ENCODE data around the gene APOA1. TPM values are rescaled to one million over a fixed set of nuclear protein-coding genes. Genes with fewer than 3 reads are reported as not detected.

Gene APOA1
- total and polyA plus RNA-seq, 7 donors, result 0.30 to 4.9 (median 0.45) TPM; not detected in 1

DNA sequence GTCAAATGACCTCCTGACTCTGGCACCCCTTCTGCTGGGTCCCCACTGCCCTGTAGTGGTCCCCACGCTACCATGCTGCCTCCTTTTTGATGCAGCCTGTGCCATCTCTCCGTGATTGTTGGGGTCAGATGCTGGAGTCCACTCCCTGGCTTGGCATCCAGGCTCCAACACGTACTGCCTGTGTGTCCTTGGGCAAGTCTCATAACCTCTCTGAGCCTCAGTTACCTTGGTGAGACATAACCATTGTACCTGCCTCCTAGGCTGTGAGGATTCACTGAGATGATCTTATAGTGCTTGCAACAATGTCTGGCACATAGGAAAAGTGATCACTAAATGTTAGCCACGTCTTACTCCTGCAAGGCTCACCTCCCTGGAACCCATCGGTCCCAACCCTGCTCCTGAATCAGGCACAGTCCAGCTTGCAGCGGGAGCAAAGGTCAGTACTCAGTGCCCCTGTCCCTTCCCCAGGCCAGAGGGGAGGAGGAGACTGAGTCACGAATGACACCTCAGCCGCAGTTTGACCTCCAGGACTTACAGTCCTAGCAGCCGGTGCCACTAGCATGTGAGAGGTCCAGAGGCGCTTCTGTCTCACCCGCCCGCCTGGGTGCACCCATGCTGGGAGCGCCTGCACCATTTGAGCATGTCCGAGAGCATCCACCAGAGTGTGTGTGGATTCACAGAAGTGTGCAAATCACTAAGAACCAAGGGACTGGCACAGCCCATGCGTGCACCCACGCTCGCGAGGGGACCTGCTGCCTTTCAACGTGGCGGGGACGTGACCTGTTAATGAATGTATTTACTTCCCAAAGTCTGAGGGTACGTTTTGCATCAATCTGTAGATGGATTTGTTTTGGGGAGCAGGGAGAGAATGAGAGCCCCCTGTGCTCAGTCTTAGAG lies 11.3 kb downstream of the APOA1 start:
- Histone ChIP-seq H3K36me3 (ENCODE audit: insufficient read depth in 1 of 2, low read depth in 1 of 2) (no peaks in the 10 kb centered on the region), H3K27me3 (ENCODE audit: insufficient read depth in 3 of 3, low read length in 2 of 3) (no peaks in the 10 kb centered on the region), H3K4me1 (no peaks in the 10 kb centered on the region), H3K9me3 (no peaks in the 10 kb centered on the region), H3K4me3 (no peak overlapping the region), H3K27ac (no peak overlapping the region)
- intact Hi-C loops (cut with DNase I), result no loop called here
- DNase-seq, result no peak
- no peak for ATAC-seq
- no peak for TF ChIP-seq CTCF (IDR thresholded peaks at IDR 0.05)
- WGBS, 3 donors, result 76 to 79% (median 78%) methylated on average over 22 of the region's 22 CpGs

DNA sequence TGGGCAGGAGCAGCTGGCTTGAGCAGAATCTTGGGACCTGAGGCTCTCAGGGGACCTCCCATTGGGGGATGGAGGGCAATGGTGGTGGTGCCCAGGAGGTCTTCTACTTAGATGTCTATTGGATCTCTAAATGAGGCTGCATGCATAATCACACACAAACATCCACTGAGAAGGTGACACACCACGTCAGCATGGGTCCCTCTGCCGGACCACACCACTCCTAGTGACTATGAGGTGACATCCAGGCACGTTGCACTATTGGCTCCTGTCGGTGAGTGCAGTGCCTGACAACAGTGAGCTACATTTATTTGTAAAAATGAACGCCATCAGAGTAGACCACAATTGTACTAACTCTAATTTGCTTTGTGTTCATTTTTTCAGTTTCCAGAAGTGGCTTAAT lies 12.0 kb downstream of the APOA1 start:
- Histone ChIP-seq H3K9me3 (no peaks in the 10 kb centered on the region), H3K27ac (no peak overlapping the region), H3K27me3 (ENCODE audit: insufficient read depth in 3 of 3, low read length in 2 of 3) (no peaks in the 10 kb centered on the region), H3K4me3 (no peak overlapping the region), H3K4me1 (no peaks in the 10 kb centered on the region), H3K36me3 (ENCODE audit: insufficient read depth in 1 of 2, low read depth in 1 of 2) (no peaks in the 10 kb centered on the region)
- intact Hi-C loops (cut with DNase I), result no loop called here
- ATAC-seq, result no peak
- no peak for DNase-seq
- WGBS, 3 donors, result 72 to 78% (median 73%) methylated on average over 5 of the region's 5 CpGs
- TF ChIP-seq CTCF (IDR thresholded peaks at IDR 0.05), result no peak

- peak; percentile 8 to 42 (median 17) for ATAC-seq
Observed at GRCh38 chr11:116823031-116823843, 14.2 kb downstream of the APOA1 start, which contains the start of gene APOA4. Gene APOA4 (minus strand): TSS chr11:116823304. CDS start chr11:116823191, 113 bp downstream.

DNA sequence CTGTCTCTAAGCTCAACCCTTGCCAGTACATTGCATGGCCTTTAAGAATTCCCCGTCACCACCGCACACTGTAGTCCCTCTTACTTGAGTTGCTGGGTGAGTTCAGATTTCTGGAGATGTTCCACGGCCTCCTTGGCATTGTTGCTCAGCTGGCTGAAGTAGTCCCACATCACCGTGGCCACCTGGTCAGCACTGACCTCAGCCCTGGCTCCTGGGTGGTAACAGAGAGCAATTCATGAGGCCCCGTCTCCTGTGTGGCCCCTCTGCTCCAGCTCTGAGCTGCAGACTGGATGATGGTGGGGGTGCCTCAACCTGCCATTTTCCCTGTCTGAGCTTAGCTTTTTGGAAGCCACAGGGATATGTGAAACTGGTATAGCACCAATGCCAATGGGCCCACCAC lies 14.8 kb downstream of the APOA1 start:
- TF ChIP-seq CTCF (IDR thresholded peaks at IDR 0.05), result no peak
- WGBS, 3 donors, result 19 to 35% (median 26%) methylated on average over 5 of the region's 5 CpGs
- peak overlapping the region; percentile 58 for H3K27ac ChIP-seq
- ATAC-seq, result peak; percentile 49 to 91 (median 79)
- H3K4me3 ChIP-seq, result no peak overlapping the region
- H3K9me3 ChIP-seq, result no peaks in the 10 kb centered on the region
- no peak for DNase-seq
- no peaks in the 10 kb centered on the region for H3K4me1 ChIP-seq
- intact Hi-C loops (cut with DNase I), result no loop called here
- H3K27me3 ChIP-seq (ENCODE audit: insufficient read depth in 3 of 3, low read length in 2 of 3), result no peaks in the 10 kb centered on the region
- no peaks in the 10 kb centered on the region for H3K36me3 ChIP-seq (ENCODE audit: insufficient read depth in 1 of 2, low read depth in 1 of 2)

More at GRCh38 chr11:116823031-116823843, 14.2 kb downstream of the APOA1 start, which contains the start of gene APOA4:
- no peak for DNase-seq
- no peak within 1 kb of the TSS for H3K4me3 ChIP-seq
- peak within 1 kb of the TSS; percentile 58 for H3K27ac ChIP-seq
- no peaks in the 10 kb centered on the region for H3K27me3 ChIP-seq (ENCODE audit: insufficient read depth in 3 of 3, low read length in 2 of 3)
- 71 to 80% (median 79%) methylated on average over 16 of the region's 16 CpGs for WGBS, 3 donors
- H3K4me1 ChIP-seq, result no peaks in the 10 kb centered on the region
- no peaks in the 10 kb centered on the region for H3K36me3 ChIP-seq (ENCODE audit: insufficient read depth in 1 of 2, low read depth in 1 of 2)
- intact Hi-C loops (cut with DNase I), result no loop called here
- no peaks in the 10 kb centered on the region for H3K9me3 ChIP-seq
- TF ChIP-seq CTCF (IDR thresholded peaks at IDR 0.05), result no peak
